HG03097 (cell line): ENCODE results near the gene PLOD2.

Experiments used
- ATAC-seq: cut with Tn5 transposase; IDR thresholded peaks from one replicate; pipeline ENCODE4 v1.9.1; 2021; ENCODE audit not compliant: unreplicated experiment, low FRiP score

PLOD2 gene

GRCh38 chr3:146102885-146103284 is 58.1 kb downstream of the PLOD2 start:
- no peak for ATAC-seq

GRCh38 chr3:146101538-146101937 is 59.4 kb downstream of the PLOD2 start:
- ATAC-seq = no peak

- ATAC-seq = no peak
Measured at GRCh38 chr3:146100825-146101444, 60.0 kb downstream of the PLOD2 start.

DNA sequence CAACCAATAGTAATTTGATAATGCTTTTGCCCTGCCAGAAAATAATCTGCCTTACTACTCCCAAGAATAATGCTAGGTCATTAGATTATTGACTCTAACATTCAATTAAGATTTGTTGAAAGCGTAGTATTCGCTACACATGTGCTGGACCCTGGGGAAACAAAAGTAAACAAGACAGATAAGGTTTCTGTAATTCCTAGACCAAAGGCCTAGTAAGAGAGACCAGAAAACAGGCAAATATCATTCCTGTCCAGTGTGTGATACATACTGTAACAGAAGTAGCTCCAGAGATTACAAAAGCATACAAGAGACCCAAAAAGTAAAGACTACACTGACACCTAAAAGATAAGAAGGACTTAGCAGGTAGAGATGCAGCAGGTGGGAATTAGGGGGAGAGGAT is 60.8 kb downstream of the PLOD2 start:
- no peak for ATAC-seq

DNA sequence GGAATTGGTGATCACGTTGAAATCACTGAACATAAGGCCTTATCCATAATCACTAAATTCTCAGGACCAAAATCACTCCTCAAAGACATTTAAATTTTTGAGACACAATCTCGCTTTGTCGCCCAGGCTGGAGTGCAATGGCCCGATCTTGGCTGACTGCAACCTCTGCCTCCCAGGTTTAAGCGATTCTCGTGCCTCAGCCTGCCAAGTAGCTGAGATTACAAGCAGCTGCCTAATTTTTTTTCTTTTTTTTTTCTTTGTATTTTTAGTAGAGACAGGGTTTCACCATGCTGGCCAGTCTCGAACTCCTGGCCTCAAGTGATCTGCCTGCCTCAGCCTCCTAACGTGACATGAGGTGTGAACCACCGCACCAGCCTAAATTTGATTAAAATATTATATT is 61.7 kb downstream of the PLOD2 start:
- no peak for ATAC-seq

- no peak for ATAC-seq
Measured at GRCh38 chr3:146093896-146094295, 67.1 kb downstream of the PLOD2 start.

DNA sequence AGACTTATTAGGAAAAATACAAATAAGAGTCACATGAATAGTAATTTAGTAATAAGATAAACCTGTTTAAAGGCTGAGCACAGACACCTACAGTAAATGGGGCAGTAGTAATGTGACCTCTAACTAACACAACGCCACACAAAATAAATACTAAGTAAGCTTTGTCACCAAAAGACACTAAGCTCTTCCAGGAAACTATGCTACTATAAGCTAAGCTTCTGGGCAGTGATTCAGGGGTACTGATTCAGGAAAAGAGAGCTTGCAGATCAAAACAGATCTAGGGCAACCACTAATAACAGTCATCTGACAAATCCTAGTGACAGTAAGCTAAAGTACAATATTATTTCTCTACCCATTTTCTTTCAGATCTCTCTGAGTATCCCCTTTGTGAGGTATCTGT is 68.8 kb downstream of the PLOD2 start:
- no peak for ATAC-seq

- peak; percentile 85 for ATAC-seq
Measured at GRCh38 chr3:146091397-146091796, 69.6 kb downstream of the PLOD2 start.

- ATAC-seq = no peak
Measured at GRCh38 chr3:146090521-146090920, 70.5 kb downstream of the PLOD2 start.

DNA sequence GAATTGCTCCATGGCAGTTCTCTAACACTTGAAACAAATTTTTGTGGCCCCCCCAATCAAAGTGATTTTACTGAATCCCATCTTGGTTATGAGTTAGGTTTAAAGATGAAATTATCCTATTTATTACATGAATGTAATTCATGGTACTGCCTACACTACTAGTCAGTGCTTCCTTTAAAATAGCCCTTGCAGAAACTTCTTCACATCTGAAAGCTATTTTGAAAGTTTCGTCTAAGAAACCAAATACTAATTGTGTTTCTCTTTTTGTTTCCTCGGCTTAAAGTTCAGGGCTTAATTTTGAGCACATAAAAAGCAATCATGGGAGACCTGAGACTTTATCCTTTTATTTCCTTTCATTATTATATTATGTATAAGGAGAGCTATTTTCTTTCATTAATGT is 72.1 kb downstream of the PLOD2 start:
- no peak for ATAC-seq

DNA sequence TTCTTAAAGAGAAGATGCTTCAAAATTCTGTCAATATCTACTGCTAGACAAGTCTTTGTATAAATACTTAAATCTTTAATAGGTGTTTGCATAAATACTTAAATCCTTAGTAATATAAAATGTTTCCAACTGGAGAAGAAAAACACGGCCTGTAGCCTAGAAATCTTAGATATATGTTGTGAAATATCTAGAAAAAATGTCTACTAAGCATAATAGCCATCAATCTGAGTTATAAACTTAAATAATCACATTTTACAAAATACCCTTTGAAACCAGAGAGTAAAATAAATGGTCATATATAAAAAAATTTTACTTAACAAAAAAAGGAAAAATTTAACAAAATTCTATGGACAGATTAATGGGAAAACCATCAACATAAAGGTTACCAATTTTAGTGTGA is 73.9 kb downstream of the PLOD2 start:
- ATAC-seq = no peak

GRCh38 chr3:146086211-146086610 is 74.8 kb downstream of the PLOD2 start:
- ATAC-seq = no peak

- ATAC-seq = no peak
Measured at GRCh38 chr3:146085678-146086077, 75.3 kb downstream of the PLOD2 start.

DNA sequence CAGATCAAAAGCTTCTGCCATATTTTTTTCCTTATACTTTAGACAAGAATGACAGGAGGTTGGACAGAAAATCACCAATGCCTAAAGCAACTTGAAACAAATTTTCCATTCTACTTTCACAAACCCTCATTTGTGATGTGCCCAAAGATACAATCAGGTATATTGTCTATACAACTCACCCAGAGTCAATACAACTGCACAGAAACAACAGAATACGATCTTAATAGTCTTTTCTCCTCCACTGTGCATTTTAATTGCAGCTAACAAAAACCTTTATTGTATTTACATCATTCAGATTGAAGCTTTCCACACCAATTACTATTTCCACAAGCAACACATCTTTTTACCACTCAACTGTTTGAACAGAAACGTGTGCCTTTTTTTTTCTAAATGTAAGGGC is 80.4 kb downstream of the PLOD2 start:
- no peak for ATAC-seq

- ATAC-seq = no peak
Measured at GRCh38 chr3:146078031-146078430, 83.0 kb downstream of the PLOD2 start.

- no peak for ATAC-seq
Measured at GRCh38 chr3:146077181-146077580, 83.8 kb downstream of the PLOD2 start.

DNA sequence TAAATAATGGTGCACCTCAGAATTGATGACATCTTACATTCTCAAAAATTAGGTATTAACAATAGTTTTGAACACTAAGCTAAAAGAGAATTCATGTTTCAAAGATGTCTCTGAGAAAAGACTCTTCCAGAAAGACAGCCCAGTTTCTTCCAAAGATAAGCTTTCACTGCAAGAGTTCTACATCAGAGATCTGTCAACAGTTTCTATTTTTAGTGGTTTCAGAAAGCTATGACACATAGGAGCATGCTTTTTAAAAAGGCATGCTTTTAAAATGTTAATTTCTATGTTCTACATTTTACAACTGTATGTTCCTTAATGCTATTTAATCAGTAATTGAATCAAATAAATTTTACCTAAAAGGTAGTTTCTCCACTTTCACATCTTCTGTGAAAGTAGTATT is 88.2 kb downstream of the PLOD2 start:
- no peak for ATAC-seq

DNA sequence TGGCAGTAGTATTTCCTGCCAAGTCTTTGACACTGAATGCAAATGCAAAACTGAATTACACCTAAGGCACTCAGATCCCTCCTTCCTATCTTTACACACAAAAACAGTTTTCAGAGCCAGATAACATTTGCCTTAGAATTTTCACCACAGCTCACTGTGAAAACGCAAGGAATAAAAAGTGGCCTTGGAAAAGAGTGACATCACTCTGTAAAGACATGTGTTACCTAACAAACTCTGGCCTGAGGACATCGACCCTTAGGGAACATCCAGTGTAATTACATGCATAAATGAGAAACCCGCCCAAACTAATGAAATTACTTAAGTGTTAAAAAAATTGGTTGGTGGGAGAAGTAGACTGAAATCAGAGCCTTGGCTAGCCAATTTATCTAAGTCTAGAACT is 88.9 kb downstream of the PLOD2 start:
- ATAC-seq = no peak

DNA sequence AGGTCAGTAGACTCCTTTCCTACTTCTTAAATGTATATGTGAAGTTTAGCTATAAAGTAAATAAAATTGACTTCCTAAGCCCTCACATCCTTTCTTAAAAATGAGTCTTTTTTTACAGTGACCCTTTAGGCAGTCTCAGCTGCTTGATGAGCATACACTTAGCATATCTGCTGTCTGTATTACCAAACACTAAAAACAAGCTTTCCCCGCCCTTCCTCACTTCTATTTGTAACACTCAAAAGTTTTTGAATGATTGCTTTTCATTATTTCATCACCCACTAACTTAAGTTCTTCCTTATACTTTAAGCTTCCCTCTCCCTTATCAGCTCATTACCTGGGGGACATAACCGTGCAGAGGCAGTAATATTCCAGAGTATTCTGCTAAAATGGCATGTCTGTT is 89.4 kb downstream of the PLOD2 start:
- ATAC-seq = no peak

DNA sequence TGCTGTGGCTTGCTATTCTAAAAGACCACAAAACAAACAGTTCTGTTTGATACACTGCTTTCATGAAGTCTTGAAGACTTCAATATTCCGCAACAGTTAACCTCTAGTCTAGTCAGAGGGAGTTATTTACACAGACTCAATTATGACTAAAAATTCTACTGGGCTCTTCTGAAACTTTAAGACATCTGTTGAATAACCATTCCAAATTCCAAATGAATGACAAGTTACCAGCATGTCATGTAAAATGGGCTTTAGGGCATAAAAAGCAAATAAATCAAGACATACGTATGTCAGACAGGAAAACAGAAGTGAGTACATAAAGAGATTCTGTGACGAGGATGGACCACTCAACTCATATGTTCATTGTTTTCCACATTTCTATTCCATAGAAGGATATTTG is 93.9 kb downstream of the PLOD2 start:
- ATAC-seq = no peak

DNA sequence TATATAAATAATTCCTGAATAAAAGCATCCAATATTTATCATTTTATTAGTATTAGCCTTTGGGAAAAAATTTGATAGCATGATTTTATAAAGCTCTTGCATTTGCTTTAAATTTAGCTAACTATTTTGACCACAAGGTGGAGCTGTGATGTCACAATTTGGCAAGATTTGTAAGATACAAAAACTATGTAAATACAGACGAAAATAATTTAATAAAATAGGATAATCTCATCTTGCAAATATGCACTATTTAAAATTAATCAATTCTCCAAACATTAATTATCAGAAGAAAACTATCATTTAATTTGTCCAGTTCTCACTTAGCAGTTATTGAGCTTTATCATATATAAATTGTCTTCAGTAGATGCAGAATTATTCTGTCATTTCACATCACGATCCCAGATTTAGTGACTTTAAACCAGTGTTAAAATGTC is 95.4 kb downstream of the PLOD2 start:
- no peak for ATAC-seq

GRCh38 chr3:146058241-146058640 is 102.7 kb downstream of the PLOD2 start:
- no peak for ATAC-seq

- ATAC-seq = no peak
Measured at GRCh38 chr3:146052791-146053310, 108.1 kb downstream of the PLOD2 start.
